ENCODE data around the gene UQCRC2. TPM values are rescaled to one million over a fixed set of nuclear protein-coding genes. Genes with fewer than 3 reads are reported as not detected.

Gene UQCRC2
- total RNA-seq, 3 donors from 2014 or later, result 349 to 569 (median 470) TPM

- TF ChIP-seq CTCF (IDR thresholded peaks at IDR 0.05), result no peak
- H3K36me3 ChIP-seq (ENCODE audit: low read depth), result peaks cover 26% of the 10 kb centered on the region
- intact Hi-C loops (cut with DNase I, micrococcal nuclease), result no loop called here
Measured at GRCh38 chr16:21971856-21972255, 18.7 kb downstream of the UQCRC2 start.

GRCh38 chr16:21973945-21974344 is 20.8 kb downstream of the UQCRC2 start:
- ATAC-seq (no peak), DNase-seq (no peak)
- Histone ChIP-seq H3K9me3 (no peaks in the 10 kb centered on the region), H3K4me1 (ENCODE audit: low read depth) (no peaks in the 10 kb centered on the region), H3K36me3 (ENCODE audit: low read depth) (peaks cover 39% of the 10 kb centered on the region), H3K4me3 (no peak overlapping the region)
- intact Hi-C loops (cut with DNase I, micrococcal nuclease), result no loop called here
- no peak for TF ChIP-seq CTCF (IDR thresholded peaks at IDR 0.05)

More at GRCh38 chr16:21971856-21972255, 18.7 kb downstream of the UQCRC2 start:
- DNase-seq (no peak), ATAC-seq (no peak)
- no peaks in the 10 kb centered on the region for H3K9me3 ChIP-seq
- no peaks in the 10 kb centered on the region for H3K4me1 ChIP-seq (ENCODE audit: low read depth)
- H3K4me3 ChIP-seq, result no peak overlapping the region

GRCh38 chr16:21980032-21980431 is 26.9 kb downstream of the UQCRC2 start:
- ATAC-seq (no peak), DNase-seq (no peak)
- Histone ChIP-seq H3K4me1 (ENCODE audit: low read depth) (no peaks in the 10 kb centered on the region), H3K4me3 (no peak overlapping the region), H3K9me3 (no peaks in the 10 kb centered on the region), H3K36me3 (ENCODE audit: low read depth) (peaks cover 33% of the 10 kb centered on the region)
- no peak for TF ChIP-seq CTCF (IDR thresholded peaks at IDR 0.05)
- intact Hi-C loops (cut with DNase I, micrococcal nuclease), result no loop called here

GRCh38 chr16:21982108-21982507 is 28.9 kb downstream of the UQCRC2 start:
- H3K36me3 ChIP-seq (ENCODE audit: low read depth), result peaks cover 31% of the 10 kb centered on the region
- no peak overlapping the region for H3K4me3 ChIP-seq
- TF ChIP-seq CTCF (IDR thresholded peaks at IDR 0.05), result no peak
- ATAC-seq (no peak), DNase-seq (no peak)
- intact Hi-C loops (cut with DNase I, micrococcal nuclease), result no loop called here
- H3K9me3 ChIP-seq, result no peaks in the 10 kb centered on the region
- H3K4me1 ChIP-seq (ENCODE audit: low read depth), result no peaks in the 10 kb centered on the region

GRCh38 chr16:21984062-21984461 is 30.9 kb downstream of the UQCRC2 start:
- peaks cover 14% of the 10 kb centered on the region for H3K36me3 ChIP-seq (ENCODE audit: low read depth)
- DNase-seq (no peak), ATAC-seq (no peak)
- H3K9me3 ChIP-seq, result no peaks in the 10 kb centered on the region
- no peak for TF ChIP-seq CTCF (IDR thresholded peaks at IDR 0.05)
- intact Hi-C loops (cut with DNase I, micrococcal nuclease), result no loop called here
- no peak overlapping the region for H3K4me3 ChIP-seq
- no peaks in the 10 kb centered on the region for H3K4me1 ChIP-seq (ENCODE audit: low read depth)

GRCh38 chr16:21985524-21985923 is 32.4 kb downstream of the UQCRC2 start:
- Histone ChIP-seq H3K9me3 (no peaks in the 10 kb centered on the region), H3K36me3 (ENCODE audit: low read depth) (peaks cover 4% of the 10 kb centered on the region), H3K4me1 (ENCODE audit: low read depth) (no peaks in the 10 kb centered on the region), H3K4me3 (no peak overlapping the region)
- ATAC-seq (no peak), DNase-seq (no peak)
- TF ChIP-seq CTCF (IDR thresholded peaks at IDR 0.05), result no peak
- intact Hi-C loops (cut with DNase I, micrococcal nuclease), result no loop called here
